ENCODE data around the gene KRT1.
"Not testable (repeated sequence)": the region's sequence is repeated elsewhere in the genome, so short reads cannot be mapped to it uniquely, and the experiment has no call there.

Gene KRT1

DNA sequence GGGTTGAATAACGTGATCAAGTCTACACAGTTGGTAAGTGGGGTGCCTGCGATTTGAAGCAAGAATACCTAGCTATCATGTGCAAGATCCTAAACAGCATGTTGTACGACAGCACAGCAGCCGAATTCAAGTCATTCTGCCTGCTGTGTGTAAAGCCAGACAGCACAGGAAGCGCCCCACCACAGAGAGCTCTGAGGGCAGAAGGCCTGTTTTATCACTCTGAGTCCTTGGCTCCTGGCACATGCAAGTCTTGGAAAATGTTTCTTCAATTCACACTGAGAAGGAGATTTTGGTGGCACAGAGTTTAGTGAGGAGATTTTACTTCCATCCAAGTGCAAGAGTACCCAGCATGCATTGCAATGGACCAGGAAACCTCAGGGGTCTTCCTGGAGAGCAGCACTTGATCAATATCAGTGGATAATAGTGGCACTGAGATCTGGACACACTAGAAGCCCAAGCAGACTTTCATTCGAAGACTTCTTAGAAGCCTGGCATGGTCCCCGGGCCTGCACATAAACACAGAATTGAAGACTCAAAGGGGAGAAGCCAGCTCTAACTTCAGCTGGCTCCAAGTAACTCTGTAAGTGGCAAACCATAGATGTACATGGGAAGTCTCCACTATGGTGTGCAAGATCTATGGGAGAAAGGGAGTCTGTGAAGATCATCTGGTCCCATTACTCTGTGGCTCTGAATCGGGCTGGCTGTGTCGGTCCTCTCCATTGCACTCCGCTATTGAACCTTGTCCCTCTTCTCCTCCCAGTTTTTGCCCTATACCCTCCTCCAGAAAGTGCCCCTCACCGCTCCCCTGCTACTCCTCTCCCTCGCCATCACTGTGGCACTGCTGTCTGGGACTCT lies 1.5 kb upstream of the KRT1 start:
- no peak for DNase-seq

DNA sequence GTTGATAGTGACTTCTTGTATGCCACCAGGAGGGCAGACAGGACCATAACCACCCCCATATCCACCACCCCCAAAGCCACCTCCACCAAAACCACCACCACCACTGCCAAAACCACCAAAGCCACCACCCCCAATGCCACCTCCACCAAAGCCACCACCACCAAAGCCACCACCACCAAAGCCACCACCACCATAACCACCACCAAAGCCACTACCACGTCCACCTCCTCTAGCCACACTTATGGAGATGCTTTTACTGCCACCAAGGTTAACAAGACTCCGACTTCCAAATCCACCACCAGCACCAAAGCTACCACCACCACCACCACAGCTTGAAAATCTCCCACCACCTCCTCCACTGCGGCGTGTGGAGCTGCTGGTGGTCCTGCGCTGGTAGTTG lies 332 bp downstream of the KRT1 start:
- DNase-seq: no peak

DNA sequence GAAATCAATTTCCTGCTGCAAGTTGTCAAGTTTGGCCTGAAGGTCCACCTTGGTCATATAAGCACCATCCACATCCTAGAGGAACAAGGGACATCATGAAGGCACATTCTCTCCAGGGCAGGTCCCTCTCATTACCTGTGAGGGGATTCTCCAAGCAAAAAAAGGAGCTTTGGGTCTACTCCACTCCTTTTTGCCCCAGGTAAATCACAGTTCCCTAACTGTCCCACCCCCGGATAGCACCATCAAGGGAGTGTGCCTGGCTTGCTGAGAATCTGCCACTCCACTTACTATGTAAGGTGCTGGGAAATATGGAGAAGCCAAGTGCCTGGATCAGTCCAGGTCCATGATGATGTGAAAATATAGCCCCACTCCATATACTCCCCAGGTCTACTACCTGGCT lies 2.5 kb downstream of the KRT1 start:
- no peak for DNase-seq

DNA sequence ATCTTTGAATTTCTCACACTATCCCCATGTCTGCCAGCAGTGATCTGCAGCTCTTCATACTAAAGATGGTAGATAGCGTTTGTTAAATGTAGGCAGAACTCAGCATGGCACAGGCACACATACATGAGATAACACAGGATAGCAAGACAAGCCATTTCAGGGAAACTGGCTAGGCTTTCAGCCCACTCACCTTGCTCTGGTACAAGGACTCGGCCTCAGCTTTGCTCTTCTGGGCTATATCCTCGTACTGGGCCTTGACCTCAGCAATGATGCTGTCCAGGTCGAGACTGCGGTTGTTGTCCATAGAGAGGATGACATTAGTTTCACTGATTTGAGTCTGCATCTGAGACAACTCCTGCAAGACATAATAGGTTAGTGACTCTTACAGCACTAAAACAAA lies 3.1 kb downstream of the KRT1 start:
- no peak for DNase-seq

DNA sequence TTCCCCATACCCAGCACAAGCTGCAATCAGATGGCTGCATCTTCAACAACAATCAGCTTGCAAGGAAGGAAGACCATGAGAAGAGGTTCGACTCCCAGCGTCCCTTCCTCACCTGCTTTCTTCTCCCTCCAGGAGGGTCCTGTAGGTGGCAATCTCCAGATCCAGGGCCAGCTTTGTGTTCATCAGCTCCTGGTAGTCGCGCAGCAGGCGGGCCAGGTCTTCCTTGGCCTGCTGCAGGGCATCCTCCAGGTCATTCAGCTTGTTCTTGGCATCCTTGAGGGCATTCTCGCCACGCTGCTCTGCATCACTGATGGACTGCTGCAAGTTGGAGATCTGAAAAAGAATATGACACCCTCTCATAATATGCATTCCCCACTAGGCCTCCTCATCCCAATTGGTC lies 4.0 kb downstream of the KRT1 start:
- DNase-seq: no peak

DNA sequence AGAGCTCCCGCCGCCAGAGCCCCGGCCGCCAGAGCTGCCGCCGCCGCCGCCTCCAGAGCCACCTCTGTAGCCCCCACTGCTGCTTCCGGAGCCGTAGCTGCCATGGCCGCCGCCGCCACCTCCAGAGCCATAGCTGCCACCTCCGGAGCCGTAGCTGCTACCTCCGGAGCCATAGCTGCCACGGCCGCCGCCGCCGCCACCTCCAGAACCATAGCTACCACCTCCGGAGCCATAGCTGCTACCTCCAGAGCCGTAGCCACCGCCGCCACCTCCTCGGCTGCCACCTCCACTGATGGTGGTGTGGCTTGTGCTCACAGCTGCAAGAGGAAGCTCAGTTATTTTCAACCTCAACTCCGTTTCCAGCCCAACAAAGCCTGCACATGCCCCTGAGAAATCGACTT lies 4.9 kb downstream of the KRT1 start:
- no peak for DNase-seq

DNA sequence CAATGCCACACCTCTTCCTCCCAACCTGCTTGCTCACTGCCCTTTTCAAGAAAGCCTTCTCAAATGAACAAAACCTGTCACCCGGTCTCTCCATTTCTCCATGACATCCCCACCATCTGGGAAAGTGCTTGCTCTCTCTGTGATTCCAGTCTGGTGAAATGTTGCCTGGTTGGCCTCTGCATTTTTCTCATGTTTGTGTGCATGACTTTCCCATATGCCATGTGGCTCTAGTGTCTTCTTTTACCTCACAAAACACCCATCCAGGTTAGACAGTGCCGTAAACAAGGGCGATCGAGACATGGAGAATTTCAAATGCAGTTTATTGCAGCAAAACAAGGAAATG lies 5.8 kb downstream of the KRT1 start:
- DNase-seq: no peak

DNA sequence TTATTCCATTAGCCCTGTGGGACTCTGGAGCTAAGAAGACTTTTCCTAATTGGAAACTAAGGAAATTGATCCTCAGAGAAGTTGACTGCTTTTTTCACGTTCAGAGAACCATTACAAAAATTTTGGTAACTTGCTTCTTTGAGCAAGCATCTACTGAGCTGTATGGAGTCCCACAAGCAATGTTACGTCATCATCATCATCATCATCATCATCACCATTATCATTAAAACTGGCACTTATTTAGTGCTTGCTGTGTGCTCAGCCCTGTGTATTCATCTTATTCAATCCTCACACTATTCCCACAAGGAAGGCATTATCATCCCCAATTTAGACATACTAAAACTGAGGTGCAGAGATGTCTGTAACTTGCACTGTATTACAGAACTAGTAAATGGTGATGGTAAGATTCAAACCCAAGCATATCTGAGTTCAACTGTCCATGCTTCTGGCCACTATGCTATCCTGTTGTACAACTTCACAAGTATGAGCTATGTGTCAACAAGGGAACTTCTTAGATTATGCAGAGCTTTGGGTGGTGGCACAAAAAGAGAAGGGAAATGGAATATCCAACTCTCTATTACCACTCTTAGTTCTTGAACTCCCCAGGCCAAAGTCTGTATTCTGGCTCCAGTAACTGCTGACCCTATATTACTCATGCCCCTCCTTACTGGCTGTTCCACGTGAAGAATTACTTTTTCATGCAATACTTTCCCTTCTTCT lies 6.3 kb downstream of the KRT1 start:
- no peak for DNase-seq

DNA sequence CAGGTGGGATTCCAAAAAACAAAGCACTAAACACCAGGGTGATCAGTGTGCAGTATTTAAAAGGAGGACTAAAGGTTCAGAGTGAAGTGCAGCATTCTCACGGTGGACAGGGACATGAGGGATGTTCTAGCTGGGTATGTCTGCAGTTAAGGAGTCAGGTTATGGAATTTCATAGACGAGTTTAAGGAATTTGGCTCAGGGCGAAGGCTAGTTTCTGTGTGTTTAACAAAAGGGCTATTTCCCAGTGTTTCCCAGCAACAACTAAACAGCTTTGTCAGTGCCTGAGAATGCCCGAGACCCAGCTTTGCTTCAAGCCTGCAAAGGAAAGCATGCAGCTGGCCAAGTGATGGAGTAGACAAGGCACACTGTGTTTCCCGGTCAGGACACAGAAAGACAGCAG lies 7.0 kb downstream of the KRT1 start:
- no peak for DNase-seq

DNA sequence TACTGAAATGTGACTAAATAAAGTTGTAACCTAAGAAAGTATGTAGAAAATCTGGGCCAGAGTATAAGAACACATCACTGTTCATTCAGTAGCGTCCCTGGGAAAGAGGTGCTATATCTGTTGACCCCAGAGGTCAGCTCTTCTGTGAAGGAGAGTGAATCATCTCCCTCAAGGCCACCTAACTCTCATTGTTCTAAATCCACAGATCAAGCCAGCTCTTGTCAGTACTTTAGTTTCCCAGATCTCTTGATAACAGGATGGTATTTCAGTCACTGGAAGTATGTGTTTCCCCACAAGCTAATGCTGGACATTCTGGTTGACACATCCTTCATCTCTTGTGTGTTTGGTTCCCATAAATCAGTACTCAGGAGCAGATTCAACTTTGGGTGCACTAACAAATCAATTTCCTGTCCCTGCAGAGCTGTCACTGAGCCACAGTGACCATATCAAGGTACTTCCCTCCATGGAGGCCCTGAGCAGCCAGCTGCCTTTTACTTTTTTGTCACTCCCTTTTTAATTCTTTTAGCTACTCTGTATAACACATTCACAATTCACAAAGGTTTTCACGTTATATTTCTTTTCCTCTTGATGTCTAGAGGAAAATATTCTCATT lies 7.8 kb downstream of the KRT1 start:
- no peak for DNase-seq

DNA sequence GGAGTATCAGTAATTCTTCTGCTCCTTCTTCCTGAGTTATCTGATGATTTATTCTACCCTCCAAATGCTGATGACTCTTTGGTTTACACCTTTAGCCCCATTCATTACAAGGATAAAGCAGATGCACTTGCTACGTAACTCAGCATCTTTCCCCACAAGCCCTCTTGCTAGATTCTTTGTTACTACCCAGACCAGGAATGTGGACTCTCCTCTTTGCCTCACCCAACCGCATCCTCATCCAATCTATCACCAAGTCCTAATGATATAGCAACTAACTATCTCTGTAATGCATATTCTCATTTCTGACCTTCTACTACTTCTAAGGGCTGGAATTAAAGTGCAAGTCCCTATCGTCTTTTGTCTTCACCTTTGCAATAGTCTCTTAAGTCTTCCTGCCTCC lies 9.2 kb downstream of the KRT1 start:
- no peak for DNase-seq

DNA sequence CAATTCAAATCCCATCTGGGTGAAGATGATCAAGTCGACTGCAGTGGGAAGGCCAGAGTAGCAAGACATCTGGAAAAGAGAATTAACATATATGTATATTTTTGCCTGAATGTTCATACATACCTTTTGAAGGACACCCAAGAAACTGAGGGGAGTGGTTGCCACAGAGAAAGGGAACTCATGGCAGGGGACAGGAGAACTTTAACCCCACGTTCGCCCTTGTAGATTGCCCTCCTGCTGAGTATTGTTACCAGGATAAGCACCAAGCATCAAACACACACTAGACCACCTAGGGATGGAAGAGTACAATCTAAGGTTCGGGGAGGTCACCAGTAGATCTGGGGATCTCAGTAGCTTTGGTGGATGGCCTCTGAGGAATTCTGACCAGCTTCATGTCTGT lies 9.7 kb downstream of the KRT1 start:
- DNase-seq: no peak

DNA sequence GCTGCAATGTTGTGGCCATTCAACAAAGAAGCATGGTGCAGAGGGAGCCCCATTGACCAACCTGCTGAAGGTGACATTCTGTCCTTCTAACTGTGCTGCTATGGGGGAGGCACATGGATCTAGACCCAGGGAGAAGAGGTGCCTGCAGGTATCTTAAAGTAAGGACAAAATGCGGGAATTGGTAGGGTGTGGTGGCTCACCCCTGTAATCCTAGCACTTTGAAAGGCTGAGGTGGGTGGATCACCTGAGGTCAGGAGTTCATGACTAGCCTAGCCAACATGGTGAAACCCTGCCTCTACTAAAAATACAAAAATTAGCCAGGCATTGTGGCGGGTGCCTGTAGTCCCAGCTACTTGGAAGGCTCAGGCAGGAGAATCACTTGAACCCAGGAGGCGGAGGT lies 10.3 kb downstream of the KRT1 start:
- not testable (repeated sequence) for DNase-seq

DNA sequence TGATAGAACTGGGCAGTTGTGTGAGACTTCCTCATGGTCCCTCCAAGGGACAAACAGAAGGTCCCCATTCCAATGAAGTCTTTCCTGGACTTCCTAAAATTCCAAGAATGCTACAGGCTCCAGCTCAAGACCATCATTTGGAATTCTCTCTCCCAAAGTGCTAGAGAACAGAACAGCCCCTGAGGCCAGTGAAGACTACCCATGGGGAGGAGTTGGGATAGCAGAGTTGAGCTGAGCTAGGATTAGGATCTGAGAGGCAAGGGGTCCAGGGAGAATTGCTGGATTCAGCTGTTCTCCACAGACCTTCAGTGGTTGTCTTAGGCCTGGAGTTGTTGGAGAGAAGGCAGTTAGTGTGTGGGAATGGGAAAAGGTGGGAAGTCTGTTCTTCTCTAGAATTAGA lies 10.8 kb downstream of the KRT1 start:
- DNase-seq: no peak

DNA sequence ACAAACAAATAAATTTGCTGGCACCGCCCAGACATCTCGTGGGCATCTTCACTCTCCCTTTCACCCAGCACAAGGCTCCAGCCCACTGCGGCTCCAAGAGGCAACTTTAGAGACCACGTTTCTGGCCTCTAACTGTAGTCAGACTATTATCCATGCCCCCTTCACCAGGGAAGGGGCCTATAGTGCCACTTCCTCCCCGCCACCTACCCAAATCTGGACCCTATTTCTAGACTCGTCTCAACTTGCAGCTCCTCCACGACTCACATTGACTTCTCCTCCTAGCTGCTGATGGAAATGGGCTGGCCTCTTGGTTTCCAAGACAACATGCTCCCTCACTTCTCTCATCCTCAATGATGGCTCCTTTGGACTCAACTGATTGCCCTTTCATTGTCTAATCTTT lies 12.3 kb downstream of the KRT1 start:
- no peak for DNase-seq

DNA sequence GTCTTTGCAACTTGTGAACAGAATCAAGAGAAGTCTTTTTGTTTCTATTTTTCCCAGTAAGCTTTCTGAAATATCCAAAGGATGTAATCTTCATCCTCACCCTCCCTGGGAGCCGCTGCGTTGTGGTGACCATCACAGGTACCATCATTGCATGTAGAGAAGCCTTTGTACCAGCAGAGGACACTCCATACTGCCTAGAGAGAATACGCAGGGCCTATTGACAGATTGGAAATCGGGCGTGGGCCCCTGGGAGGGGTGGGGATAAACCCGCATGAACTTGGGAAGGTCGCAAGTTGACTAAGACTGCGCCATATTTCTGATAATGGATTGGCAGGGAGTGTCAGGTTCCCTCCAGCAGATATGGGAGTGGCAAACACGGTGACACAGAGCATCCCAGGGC lies 12.7 kb downstream of the KRT1 start:
- DNase-seq: no peak

DNA sequence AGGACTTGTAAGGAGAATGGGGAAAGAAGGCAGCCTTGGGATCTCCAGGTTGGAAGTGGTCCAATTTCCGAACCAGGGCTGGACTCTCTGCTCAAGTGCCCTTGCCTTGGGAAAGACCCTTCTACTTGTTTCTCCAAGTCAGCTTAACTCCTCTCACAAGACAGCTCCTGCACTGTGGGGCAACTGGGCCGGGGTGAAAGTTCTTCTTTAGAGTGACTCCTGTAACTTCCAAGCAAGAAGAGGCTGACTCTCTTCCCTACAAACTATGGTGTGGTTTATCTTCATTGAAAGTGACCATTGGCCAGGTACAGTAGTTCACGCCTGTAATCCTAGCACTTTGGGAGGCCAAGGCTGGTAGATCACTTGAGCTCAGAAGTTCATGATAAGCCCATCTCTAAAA lies 13.7 kb downstream of the KRT1 start:
- DNase-seq: no peak

DNA sequence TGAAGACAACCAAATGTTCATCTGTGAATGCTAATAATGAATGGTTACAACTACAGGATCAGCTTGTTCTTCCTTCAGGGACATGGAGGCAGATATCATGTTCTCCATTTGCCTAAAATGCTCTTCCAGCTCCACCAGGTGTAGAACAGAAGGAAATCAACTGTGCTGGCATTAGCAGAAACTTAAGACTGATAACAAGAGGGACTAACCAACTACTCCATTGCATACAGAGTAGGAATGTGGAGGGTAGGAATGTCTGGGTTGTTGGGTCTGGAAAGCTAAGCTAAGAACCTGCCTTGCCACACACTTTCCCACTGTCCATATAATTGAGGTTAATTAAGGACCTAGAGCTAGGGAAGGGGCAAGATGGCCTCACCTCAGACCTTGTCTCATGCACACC lies 16.8 kb downstream of the KRT1 start:
- no peak for DNase-seq

DNA sequence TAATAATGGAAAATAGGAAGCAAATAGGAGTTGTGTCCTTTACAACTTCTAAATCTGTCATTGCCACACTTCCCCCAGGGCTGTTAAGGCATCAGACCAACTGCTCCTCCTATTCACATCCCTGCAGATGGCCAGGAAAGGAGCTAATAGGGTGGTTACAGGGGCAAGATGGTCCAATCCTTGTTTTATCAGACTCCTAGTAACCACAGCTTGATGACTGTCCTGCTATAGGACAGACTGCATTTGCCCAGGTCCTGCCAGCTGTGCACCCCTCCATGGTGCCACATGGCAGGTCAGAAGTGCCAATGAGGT lies 17.3 kb downstream of the KRT1 start:
- DNase-seq: no peak

DNA sequence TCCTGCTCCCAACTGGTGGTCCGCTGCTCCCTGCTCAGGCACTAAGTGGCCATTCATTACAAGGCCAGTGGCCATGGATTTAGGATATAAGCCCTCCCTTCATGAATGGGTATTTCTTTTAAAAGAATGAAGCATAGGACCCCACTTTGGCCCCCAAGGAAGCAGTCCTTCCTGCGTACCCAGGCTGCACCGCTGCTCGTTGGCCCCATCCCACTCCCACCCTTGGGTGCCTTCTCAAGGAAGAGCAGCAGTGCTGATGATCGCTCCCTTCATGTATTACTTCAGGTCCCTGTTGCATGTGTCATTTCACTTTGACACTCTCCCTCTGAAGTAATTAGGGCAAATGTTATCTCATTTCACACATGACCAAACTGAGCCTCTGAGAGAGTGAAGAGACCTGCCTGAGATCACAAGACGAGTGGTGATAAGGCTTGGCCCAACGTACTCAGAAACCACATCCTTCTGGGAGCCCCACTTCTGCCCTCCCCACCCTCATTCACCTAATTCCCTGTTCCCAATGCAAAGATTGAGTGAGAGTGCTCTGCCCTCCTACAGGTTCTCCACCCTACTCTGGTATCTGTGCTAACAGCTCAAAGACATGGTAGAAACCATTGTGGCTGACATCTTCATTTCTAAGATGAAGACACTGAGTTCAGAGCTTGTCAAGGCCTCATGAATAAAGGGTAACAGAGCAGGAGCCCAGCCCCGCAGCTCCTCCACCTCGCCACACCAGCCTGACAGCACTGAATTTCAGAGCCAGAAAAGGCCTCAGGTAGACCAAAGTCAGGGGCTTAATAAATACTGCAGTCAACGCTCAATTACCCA lies 17.9 kb downstream of the KRT1 start:
- no peak for DNase-seq

DNA sequence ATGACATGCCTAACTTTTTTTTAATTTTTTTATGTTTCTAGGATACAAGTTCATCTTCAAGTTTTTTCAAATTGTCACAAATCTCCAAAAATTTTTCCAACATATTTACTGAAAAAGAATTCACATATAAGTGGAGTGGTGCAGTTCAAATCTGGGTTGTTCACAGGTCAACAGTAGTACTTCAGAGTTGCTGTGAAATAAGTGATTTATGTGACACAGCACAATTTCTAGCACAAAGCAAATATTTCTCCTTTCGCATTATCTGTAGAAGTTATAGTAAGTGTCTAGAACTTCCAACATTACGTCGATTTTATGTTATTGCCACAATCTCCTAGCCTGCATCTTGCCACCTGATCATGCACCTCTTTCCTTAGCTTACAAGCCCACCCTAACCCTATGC lies 18.5 kb downstream of the KRT1 start:
- DNase-seq: no peak

DNA sequence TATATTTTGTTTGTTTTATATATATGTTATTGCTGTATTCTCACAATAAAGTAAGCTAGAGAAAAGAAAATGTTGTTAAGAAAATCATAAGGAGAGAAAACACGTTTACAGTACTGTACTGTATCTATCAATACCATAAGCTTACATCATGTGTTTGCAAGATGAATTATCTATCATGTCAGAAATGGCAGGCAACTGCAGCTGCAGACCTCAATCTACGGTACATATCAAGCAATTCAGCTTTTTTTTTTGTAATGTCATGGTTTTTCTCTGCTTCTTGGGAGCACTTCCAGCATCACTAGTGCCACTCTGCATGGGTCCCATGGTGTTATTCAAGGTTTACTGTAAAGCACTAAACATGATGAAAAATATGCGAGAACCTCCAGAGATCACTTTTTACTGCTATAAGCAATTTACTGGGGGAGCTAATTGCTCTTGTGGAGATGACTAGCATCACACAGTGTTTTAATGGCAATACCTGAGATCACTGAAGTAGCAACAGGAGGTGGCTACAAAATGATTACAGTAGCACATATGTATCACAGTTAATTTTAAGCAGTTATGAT lies 19.2 kb downstream of the KRT1 start:
- DNase-seq: no peak

DNA sequence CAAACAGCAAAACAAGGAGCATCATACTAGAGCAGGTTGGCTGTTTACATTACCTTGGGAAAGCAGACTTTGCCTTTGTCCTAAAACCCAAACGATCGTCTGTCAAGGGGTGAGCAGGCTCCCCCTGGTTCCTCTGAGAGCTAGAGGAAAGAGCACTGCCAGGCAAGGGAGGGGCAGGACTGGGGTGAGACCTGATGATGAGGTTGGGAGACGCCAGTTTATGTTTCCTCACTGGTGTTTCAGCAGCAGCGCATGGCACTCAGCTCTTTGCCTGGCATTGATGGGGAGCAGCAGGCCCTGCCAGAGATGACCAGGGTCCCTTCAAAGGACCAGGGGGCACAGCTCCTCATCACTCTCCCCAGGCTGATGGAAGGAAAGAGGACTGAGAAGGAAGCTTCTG lies 20.3 kb downstream of the KRT1 start:
- DNase-seq: no peak

Data from NCI-H748 treated with DMSO at 0.1 percent for 48 hours (cell line).